Progenitor cell of endocrine pancreas (in vitro differentiated cells): Measurements from ENCODE around the gene TAF11L5. TPM values are rescaled to one million over a fixed set of nuclear protein-coding genes. Genes with fewer than 3 reads are reported as not detected.
"Not testable (repeated sequence)": the region's sequence is repeated elsewhere in the genome, so short reads cannot be mapped to it uniquely, and the experiment has no call there.

Source experiments
- DNase-seq: peaks from one replicate; pipeline ENCODE4 v3.0.0; 2021; ENCODE audit warnings: low spot score; ENCODE audit not compliant: unreplicated experiment
- H3K27ac Mint-ChIP-seq: 2 replicates; pipeline ENCODE4 v1.8.0; 2021; ENCODE audit warnings: mild to moderate bottlenecking, moderate library complexity, mixed read lengths
- H3K27me3 Mint-ChIP-seq: 2 replicates; pipeline ENCODE4 v1.8.0; 2021; ENCODE audit warnings: mixed read lengths
- H3K36me3 Mint-ChIP-seq: 2 replicates; pipeline ENCODE4 v1.8.0; 2022; ENCODE audit warnings: mixed read lengths; ENCODE audit not compliant: insufficient read depth
- H3K4me1 Mint-ChIP-seq: 2 replicates; pipeline ENCODE4 v1.8.0; 2021; ENCODE audit warnings: low read depth, mixed read lengths
- H3K4me3 Mint-ChIP-seq: 2 replicates; pipeline ENCODE4 v1.8.0; 2021; ENCODE audit warnings: low read depth, mild to moderate bottlenecking, moderate library complexity, mixed read lengths
- H3K9me3 Mint-ChIP-seq: 2 replicates; pipeline ENCODE4 v1.8.0; 2021; ENCODE audit warnings: low read depth, mixed read lengths
- CTCF ChIP-seq: fragments of 200-600 bp; sonication (generic); IDR thresholded peaks from one replicate; pipeline ENCODE4 v1.5.0; 2021; ENCODE audit warnings: antibody characterized with exemption, mild to moderate bottlenecking; ENCODE audit not compliant: unreplicated experiment
- long read RNA-seq: library from polyadenylated mRNA; unstranded; transcript quantifications from one replicate; pipeline ENCODE4 v2.0.0, GENCODE V29; 2020
- total RNA-seq: library from RNA; stranded (reverse); gene quantifications from 2 replicates; pipeline ENCODE4 v1.2.1, GENCODE V29; 2021

TAF11L5 gene
- total RNA-seq: not detected in 2 replicates
- long read RNA-seq: 0 reads

- H3K36me3 Mint-ChIP-seq: not testable (repeated sequence)
Observed at GRCh38 chr5:17524935-17525334, at the start of gene TAF11L5. Gene TAF11L5 (plus strand): TSS chr5:17525235.

GRCh38 chr5:17477043-17477442 is 48.0 kb upstream of the TAF11L5 start:
- DNase-seq: no peak
- Mint-ChIP-seq H3K27ac (no peak overlapping the region), H3K9me3 (no peaks in the 10 kb centered on the region), H3K4me1 (peaks cover 2% of the 10 kb centered on the region), H3K27me3 (no peaks in the 10 kb centered on the region), H3K4me3 (no peak overlapping the region), H3K36me3 (no peaks in the 10 kb centered on the region)
- no peak for TF ChIP-seq CTCF

More at GRCh38 chr5:17524935-17525334, at the start of gene TAF11L5:
- H3K27me3 Mint-ChIP-seq, H3K4me1 Mint-ChIP-seq, DNase-seq, H3K27ac Mint-ChIP-seq, H3K9me3 Mint-ChIP-seq, H3K4me3 Mint-ChIP-seq: not testable (repeated sequence)

GRCh38 chr5:17477573-17478265 is 47.3 kb upstream of the TAF11L5 start:
- H3K27ac Mint-ChIP-seq: no peak overlapping the region
- no peaks in the 10 kb centered on the region for H3K36me3 Mint-ChIP-seq
- no peak for TF ChIP-seq CTCF
- no peak for DNase-seq
- H3K27me3 Mint-ChIP-seq: no peaks in the 10 kb centered on the region
- no peak overlapping the region for H3K4me3 Mint-ChIP-seq
- peaks cover 2% of the 10 kb centered on the region for H3K4me1 Mint-ChIP-seq
- H3K9me3 Mint-ChIP-seq: no peaks in the 10 kb centered on the region

- Mint-ChIP-seq H3K36me3 (no peaks in the 10 kb centered on the region), H3K27ac (no peak overlapping the region), H3K4me1 (peaks cover 2% of the 10 kb centered on the region), H3K27me3 (no peaks in the 10 kb centered on the region), H3K9me3 (no peaks in the 10 kb centered on the region), H3K4me3 (no peak overlapping the region)
- no peak for DNase-seq
- no peak for TF ChIP-seq CTCF
Observed at GRCh38 chr5:17481378-17481777, 43.7 kb upstream of the TAF11L5 start.

- no peak overlapping the region for H3K4me3 Mint-ChIP-seq
- no peak for TF ChIP-seq CTCF
- peaks cover 2% of the 10 kb centered on the region for H3K4me1 Mint-ChIP-seq
- DNase-seq: no peak
- H3K27ac Mint-ChIP-seq: no peak overlapping the region
- no peaks in the 10 kb centered on the region for H3K36me3 Mint-ChIP-seq
- H3K27me3 Mint-ChIP-seq: no peaks in the 10 kb centered on the region
- no peaks in the 10 kb centered on the region for H3K9me3 Mint-ChIP-seq
Observed at GRCh38 chr5:17482790-17483189, 42.2 kb upstream of the TAF11L5 start.

GRCh38 chr5:17486464-17487173 is 38.4 kb upstream of the TAF11L5 start:
- not testable (repeated sequence) for H3K36me3 Mint-ChIP-seq, H3K9me3 Mint-ChIP-seq, H3K4me3 Mint-ChIP-seq, DNase-seq, H3K27ac Mint-ChIP-seq, H3K27me3 Mint-ChIP-seq, H3K4me1 Mint-ChIP-seq
